ENCODE results near the gene RFX7.

DNA sequence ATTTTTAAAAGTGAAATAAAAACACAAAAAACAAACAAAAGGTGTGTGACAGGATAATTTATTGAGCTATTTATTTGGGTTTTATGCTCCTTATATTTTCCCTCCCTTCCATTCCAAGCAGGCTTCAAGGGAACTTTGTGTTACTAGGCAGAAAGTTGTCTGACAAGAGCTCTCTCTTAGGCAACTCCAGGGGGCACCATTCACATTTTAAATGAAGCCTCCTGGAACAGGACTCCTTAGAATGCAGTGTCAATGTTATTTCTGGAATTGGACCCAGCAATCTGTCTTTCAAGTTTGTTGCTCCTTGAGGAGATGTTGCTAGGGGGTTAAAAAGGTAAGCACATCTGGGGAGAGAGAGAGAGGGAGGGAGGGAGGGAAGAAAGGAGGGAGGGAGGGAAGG lies 5.4 kb upstream of the RFX7 start:
- TF ChIP-seq POLR2A (IDR thresholded peaks at IDR 0.05; ENCODE audit: extremely low read depth, insufficient read length) = no peak
- TF ChIP-seq, protein P1, sequence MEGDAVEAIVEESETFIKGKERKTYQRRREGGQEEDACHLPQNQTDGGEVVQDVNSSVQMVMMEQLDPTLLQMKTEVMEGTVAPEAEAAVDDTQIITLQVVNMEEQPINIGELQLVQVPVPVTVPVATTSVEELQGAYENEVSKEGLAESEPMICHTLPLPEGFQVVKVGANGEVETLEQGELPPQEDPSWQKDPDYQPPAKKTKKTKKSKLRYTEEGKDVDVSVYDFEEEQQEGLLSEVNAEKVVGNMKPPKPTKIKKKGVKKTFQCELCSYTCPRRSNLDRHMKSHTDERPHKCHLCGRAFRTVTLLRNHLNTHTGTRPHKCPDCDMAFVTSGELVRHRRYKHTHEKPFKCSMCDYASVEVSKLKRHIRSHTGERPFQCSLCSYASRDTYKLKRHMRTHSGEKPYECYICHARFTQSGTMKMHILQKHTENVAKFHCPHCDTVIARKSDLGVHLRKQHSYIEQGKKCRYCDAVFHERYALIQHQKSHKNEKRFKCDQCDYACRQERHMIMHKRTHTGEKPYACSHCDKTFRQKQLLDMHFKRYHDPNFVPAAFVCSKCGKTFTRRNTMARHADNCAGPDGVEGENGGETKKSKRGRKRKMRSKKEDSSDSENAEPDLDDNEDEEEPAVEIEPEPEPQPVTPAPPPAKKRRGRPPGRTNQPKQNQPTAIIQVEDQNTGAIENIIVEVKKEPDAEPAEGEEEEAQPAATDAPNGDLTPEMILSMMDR (IDR thresholded peaks at IDR 0.05; ENCODE audit: low read depth, low read length) = no peak
- TF ChIP-seq, protein P2, sequence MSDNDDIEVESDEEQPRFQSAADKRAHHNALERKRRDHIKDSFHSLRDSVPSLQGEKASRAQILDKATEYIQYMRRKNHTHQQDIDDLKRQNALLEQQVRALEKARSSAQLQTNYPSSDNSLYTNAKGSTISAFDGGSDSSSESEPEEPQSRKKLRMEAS (IDR thresholded peaks at IDR 0.05; ENCODE audit: low read depth, low read length) = no peak

Measured in NB4 (cell line).